SU-DHL-6 (cell line): ENCODE data around the gene FAM187B.

Source experiments
- H2AFZ ChIP-seq: fragments of 200-600 bp; sonication (generic); 2 replicates; pipeline ENCODE4 v1.6.1; 2014; ENCODE audit warnings: low read depth, mild to moderate bottlenecking, moderate library complexity, mixed read lengths, antibody characterized with exemption, low read length; ENCODE audit not compliant: severe bottlenecking
- H3F3A ChIP-seq: fragments of 200-600 bp; shearing (Covaris generic); 2 replicates; pipeline ENCODE4 v1.6.0; 2016; ENCODE audit warnings: antibody characterized with exemption, mild to moderate bottlenecking; ENCODE audit not compliant: insufficient read depth
- H3K27ac ChIP-seq: fragments of 200-600 bp; sonication (generic); 2 replicates; pipeline ENCODE4 v1.5.1; 2016; ENCODE audit warnings: low read depth, mild to moderate bottlenecking, low read length, moderate library complexity, mixed read lengths
- H3K27me3 ChIP-seq: fragments of 200-600 bp; sonication (generic), shearing (Covaris generic); 2 replicates; pipeline ENCODE4 v1.6.0; 2014; ENCODE audit warnings: mild to moderate bottlenecking, low read length
- H3K36me3 ChIP-seq: fragments of 200-600 bp; sonication (generic); 2 replicates; pipeline ENCODE4 v1.6.1; 2014; ENCODE audit warnings: mild to moderate bottlenecking, low read length, mixed read lengths
- H3K4me2 ChIP-seq: fragments of 300-600, 200-600 bp; shearing (Covaris generic), sonication (generic); 2 replicates; pipeline ENCODE4 v1.6.0; 2014; ENCODE audit warnings: low read length, low read depth, mild to moderate bottlenecking; ENCODE audit not compliant: poor library complexity, severe bottlenecking
- H3K4me3 ChIP-seq: fragments of 200-600 bp; sonication (generic); 2 replicates; pipeline ENCODE4 v1.5.1; 2014; ENCODE audit warnings: antibody characterized with exemption, low read length, mild to moderate bottlenecking, mixed read lengths; ENCODE audit not compliant: insufficient read depth, poor library complexity, severe bottlenecking
- H3K79me2 ChIP-seq: fragments of 200-600 bp; sonication (generic); 2 replicates; pipeline ENCODE4 v1.6.1; 2014; ENCODE audit warnings: mild to moderate bottlenecking, low read length, moderate library complexity; ENCODE audit not compliant: insufficient read depth
- H3K9ac ChIP-seq: fragments of 200-600 bp; sonication (generic); 2 replicates; pipeline ENCODE4 v1.7.0; 2014; ENCODE audit warnings: mild to moderate bottlenecking, low read length
- H3K9me2 ChIP-seq: fragments of 200-600 bp; sonication (generic); replicated peaks from 2 replicates; pipeline ENCODE4 v1.6.1; 2014; ENCODE audit warnings: low read length; ENCODE audit not compliant: insufficient read depth
- H3K9me3 ChIP-seq: fragments of 200-600 bp; sonication (generic); 2 replicates; pipeline ENCODE4 v1.6.1; 2014; ENCODE audit warnings: low read length, mixed read lengths; ENCODE audit not compliant: insufficient read depth
- H4K20me1 ChIP-seq: fragments of 200-600 bp; sonication (generic); 2 replicates; pipeline ENCODE4 v1.6.1; 2014; ENCODE audit warnings: low read depth, mild to moderate bottlenecking, antibody characterized with exemption, low read length, moderate library complexity, mixed read lengths
- CTCF ChIP-seq: fragments of 200-600 bp; sonication (generic); IDR thresholded peaks from one replicate; pipeline ENCODE4 v1.5.1; 2017; ENCODE audit warnings: antibody characterized with exemption, mild to moderate bottlenecking, low read length, moderate library complexity; ENCODE audit not compliant: insufficient read depth, poor library complexity, severe bottlenecking
- EZH2phosphoT487 ChIP-seq: fragments of 200-600 bp; sonication (generic), shearing (Covaris generic); conservative IDR thresholded peaks from 2 replicates; pipeline ENCODE4 v1.6.1; 2018; ENCODE audit warnings: mild to moderate bottlenecking, antibody characterized with exemption, low read length, moderate library complexity, mixed read lengths

FAM187B gene

GRCh38 chr19:35194012-35194984 lies 34.2 kb downstream of the FAM187B start:
- Histone ChIP-seq H3K27ac (no peak overlapping the region), H3K4me2 (no peak overlapping the region), H4K20me1 (no peaks in the 10 kb centered on the region), H3K79me2 (no peaks in the 10 kb centered on the region), H3F3A (no peaks in the 10 kb centered on the region), H3K9me2 (no peaks in the 10 kb centered on the region), H3K9me3 (no peaks in the 10 kb centered on the region), H3K4me3 (no peak overlapping the region), H3K9ac (no peak overlapping the region), H3K27me3 (no peaks in the 10 kb centered on the region), H2AFZ (no peak overlapping the region), H3K36me3 (no peaks in the 10 kb centered on the region)
- TF ChIP-seq EZH2phosphoT487 (no peak), CTCF (no peak)

GRCh38 chr19:35184884-35185283 lies 43.7 kb downstream of the FAM187B start:
- Histone ChIP-seq H4K20me1 (no peaks in the 10 kb centered on the region), H3F3A (no peaks in the 10 kb centered on the region), H3K4me2 (no peak overlapping the region), H3K9me2 (no peaks in the 10 kb centered on the region), H3K4me3 (no peak overlapping the region), H3K27me3 (no peaks in the 10 kb centered on the region), H3K9me3 (no peaks in the 10 kb centered on the region), H3K79me2 (no peaks in the 10 kb centered on the region), H2AFZ (no peak overlapping the region), H3K36me3 (no peaks in the 10 kb centered on the region), H3K27ac (no peak overlapping the region), H3K9ac (no peak overlapping the region)
- TF ChIP-seq CTCF (no peak), EZH2phosphoT487 (no peak)

- no peak overlapping the region for H2AFZ ChIP-seq
- no peaks in the 10 kb centered on the region for H4K20me1 ChIP-seq
- H3K27ac ChIP-seq = no peak overlapping the region
Observed at GRCh38 chr19:35184267-35184666, 44.3 kb downstream of the FAM187B start.

More at GRCh38 chr19:35184267-35184666, 44.3 kb downstream of the FAM187B start:
- Histone ChIP-seq H3K4me3 (no peak overlapping the region), H3K27me3 (no peaks in the 10 kb centered on the region), H3K9me2 (no peaks in the 10 kb centered on the region), H3F3A (no peaks in the 10 kb centered on the region), H3K9me3 (no peaks in the 10 kb centered on the region), H3K4me2 (no peak overlapping the region), H3K79me2 (no peaks in the 10 kb centered on the region), H3K9ac (no peak overlapping the region), H3K36me3 (no peaks in the 10 kb centered on the region)
- TF ChIP-seq EZH2phosphoT487 = no peak
- no peak for TF ChIP-seq CTCF
